Measurements from ENCODE around the gene NENF.
"Not testable (repeated sequence)": the region's sequence is repeated elsewhere in the genome, so short reads cannot be mapped to it uniquely, and the experiment has no call there.

NENF gene

DNA sequence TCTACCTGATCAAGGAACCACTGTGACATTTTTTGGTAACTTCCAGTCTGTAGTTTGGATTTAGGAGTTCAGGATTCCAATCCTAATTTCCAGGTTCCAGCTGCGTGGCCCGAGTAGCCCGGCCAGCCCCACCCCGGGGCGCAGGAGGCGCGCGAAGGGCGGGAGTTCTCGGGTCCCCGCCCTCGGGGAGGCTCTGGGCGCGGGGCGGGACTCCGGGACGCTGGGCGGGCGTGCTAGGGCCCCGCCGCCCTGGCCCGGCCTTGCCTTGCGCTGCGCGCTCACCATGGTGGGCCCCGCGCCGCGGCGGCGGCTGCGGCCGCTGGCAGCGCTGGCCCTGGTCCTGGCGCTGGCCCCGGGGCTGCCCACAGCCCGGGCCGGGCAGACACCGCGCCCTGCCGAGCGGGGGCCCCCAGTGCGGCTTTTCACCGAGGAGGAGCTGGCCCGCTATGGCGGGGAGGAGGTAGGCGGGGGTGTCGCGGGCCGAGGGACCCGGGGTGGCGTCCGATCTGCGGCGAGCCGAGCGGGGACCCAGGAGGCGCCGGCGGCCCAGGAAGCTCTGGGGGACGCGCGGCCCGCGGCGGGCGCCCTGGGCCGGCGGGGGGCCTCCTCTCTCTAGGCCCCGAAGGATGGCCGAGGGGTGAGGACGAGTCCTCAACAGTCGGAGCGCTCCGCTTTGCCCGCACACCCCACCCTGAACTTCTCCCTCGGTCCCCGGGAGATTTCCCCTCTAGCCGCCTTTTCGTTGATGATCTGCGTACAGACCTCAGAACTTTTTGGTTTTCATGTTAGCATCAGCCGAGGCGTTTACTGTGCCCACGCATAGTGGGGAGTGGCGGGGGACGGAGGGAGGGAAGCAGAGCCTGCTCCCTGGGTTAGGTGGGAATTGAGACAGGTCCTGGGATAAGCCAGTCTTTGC, at the start of gene NENF:
NENF (plus strand) TSS at position 260 of the 916 bp plus-strand sequence; CDS start at position 284, 24 bp downstream.
- DNase-seq, result peak in 1 of 2 experiments; percentile 34

DNA sequence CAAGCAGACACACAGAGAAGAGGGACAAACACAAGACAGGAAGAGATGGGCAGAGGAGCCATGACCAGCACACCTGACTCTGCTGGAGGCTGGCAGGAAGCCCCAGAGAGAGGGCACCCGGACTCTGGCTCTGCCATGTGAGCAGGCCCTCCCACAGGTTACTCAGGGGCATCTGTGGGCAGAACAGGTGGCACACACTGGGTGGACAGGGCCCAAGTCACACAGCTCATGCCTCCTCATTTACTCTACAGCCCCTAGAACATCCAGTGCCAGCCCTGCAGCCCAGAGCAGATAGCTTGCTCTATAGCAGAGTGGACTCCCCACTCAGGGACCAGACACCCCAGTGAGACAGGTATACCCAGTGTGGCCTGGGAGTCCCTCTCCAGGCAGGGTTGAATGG, 46.7 kb upstream of the NENF start:
- no peak for DNase-seq

DNA sequence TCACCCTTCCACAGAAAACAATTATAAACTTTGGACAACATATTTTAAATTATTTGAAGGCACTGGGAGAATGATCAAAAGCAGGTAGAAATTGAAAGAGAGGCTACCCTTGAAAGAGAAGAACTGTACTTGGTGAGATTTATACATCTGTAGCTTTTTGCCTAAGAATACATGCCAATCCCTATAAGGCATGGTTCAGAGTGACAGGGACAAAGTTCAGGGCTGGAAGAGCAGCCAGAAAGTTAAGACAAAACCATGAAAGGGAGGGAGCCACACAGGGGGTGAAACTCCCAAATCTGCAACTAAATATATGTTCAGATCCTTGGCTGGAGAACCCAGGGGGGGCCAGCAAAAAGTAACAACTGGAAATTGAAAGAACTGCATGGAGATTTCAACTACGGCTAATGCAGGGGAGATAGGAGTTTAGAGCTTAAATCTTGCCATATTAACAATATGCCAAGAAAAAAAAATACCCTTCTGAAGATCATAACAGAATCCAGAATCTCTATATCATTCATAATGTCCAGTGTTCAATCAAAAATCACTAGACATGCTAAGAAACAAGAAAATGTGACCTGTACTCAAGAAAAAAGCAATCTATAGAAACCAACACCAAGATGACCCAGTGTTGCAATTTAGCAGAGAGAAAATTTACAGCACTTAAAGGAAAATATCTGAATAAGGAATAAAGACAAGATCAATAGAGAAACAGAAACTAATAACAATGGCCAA, 43.6 kb upstream of the NENF start:
- no peak for DNase-seq

DNA sequence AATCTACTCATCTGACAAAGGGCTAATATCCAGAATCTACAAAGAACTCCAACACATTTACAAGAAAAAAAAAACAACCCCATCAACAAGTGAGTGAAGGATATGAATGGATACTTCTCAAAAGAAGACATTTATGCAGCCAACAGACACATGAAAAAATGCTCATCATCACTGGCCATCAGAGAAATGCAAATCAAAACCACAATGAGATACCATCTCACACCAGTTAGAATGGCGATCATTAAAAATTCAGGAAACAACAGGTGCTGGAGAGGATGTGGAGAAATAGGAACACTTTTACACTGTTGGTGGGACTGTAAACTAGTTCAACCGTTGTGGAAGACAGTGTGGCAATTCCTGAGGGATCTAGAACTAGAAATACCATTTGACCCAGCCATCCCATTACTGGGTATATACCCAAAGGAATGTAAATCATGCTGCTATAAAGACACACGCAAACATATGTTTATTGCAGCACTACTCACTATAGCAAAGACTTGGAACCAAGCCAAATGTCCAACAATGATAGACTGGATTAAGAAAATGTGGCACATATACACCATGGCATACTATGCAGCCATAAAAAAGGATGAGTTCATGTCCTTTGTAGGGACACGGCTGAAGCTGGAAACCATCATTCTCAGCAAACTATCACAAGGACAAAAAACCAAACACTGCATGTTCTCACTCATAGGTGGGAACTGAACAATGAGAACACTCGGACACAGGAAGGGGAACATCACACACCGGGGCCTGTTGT, 36.9 kb upstream of the NENF start:
- not testable (repeated sequence) for DNase-seq

DNA sequence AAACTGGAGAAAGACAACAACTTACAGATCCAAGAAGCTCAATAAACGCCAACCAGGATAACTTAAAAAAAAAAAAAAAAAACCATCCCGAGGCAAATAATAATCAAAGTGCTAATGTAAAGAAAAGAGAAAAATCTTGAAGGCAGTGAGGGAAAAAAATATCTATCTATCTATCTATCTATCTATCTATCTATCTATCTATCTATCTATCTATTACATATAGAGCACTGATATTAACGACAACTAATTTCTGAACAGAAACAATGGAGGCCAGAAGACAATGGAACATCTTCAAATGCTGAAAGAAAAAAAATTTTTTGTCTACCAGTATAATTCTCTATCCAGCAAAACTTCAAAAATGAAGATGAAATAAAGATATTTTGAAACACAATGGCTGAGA, 36.1 kb upstream of the NENF start:
- DNase-seq, result no peak

DNA sequence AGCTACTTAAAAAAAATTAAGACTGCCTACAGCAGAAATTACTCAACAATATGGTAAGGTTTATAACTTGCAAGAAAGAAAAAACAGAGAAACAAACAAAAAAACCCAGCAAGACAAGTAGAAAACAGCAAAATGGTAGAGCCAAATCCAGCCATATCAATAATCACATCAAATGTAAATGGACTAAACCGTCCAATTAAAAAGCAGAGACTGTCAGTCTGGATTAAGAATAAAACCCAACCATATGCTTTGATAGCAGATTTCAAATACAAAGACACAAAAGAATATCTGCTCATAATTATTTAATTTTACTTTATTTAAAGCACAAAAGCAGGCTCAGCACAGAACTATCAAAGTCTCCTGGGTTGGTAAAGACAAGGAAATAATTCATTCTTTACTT, 35.5 kb upstream of the NENF start:
- no peak for DNase-seq

DNA sequence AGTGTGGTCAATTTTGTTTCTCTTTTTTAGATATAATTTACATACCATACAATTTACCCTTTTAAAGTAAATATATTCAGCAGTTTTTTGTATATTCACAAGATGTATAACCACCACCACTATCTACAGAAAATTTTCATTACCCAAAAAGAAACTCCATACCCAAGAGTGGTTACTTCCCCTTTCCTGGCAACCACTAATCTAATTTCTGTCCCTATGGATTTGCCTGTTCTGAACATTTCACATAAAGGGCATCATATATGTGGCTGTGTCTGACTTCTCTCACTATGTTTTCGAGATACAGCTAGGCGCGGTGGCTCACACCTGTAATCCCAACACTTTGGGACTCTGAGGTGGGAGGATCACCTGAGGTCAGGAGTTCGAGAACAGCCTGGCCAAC, 31.7 kb upstream of the NENF start:
- DNase-seq, result no peak

DNA sequence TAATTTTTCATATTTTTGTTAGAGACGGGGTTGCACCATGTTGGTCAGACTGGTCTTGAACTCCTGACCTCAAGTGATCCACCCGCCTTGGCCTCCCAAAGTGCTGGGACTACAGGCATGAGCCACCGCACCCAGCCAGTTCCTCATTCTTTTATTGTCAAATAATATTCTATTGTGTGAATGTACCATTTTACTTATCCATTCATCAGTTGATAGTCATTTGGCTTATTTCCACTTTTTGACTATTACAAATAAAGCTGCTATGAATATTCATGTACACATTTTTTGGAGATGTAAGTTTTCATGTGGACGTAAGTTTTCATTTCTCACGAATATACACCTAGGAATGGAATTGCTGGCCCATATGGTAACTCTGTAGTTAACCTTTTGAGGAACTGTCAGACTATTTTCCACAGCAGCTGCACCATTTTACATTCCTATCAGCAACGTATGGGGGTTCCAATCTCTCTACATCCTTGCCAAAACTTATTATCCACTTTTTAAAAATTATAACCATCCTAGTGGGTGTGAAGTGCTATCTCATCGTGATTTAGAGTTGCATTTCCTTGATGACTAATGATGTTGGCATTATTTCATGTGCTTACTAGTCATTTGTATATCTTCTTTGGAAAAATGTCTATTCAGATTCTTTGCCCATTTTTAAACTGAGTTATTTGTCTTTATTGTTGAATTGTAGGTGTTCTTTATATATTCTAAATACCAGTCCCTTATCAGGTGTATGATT, 30.7 kb upstream of the NENF start:
- no peak for DNase-seq

DNA sequence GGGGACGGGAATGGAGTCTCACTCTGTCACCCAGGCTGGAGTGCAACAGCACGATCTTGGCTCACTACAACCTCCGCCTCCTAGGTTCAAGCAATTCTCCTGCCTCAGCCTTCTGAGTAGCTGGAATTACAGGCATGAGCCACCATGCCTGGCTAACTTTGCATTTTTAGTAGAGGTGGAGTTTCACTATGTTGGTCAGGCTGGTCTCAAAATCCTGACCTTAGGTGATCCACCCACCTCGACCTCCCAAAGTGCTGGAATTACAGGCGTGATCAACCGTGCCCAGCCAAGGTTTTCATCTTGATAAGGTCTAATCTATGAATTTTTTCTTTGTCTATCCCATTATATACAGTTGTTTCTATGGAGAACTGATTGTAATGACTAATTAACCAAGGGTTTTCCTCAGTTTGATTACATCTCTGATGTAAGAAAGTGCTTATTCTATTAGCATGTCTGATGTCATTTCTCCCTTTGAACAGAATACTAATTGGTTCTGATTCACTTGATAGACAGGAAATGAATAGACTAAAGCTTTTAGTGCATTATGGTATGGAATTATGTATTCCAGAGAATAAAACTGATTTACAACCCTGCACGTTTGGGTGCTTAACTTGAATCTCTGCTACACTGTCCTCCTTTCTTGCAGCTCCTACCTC, 29.9 kb upstream of the NENF start:
- no peak for DNase-seq

DNA sequence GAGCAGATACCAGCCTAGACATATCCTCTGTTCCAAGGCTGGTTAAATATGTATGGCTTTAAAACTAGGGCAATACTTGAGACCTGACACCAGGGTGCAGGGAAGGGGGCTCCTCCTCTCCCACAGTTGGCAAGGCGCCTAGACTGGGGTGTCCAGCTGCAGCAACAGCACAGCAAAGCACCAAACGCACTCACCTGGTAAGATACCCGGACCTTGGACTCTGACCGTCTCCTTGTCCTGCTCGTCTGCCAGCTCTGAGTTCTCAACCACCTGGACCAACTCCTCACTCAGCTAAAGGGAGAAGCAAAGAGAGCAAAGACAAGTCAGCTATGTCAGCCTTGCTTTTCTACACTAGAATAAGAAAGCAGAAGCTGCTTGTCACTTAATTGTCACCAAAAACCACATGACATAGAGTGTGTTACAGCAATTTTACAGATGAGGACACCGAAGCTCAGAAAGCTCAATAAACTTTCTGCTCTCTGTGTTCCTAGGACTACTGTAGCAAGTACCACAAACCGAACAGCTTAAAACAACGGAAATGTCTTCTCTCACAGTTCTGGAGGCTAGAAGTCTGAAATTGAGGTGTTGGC, 22.4 kb upstream of the NENF start:
- no peak for DNase-seq

DNA sequence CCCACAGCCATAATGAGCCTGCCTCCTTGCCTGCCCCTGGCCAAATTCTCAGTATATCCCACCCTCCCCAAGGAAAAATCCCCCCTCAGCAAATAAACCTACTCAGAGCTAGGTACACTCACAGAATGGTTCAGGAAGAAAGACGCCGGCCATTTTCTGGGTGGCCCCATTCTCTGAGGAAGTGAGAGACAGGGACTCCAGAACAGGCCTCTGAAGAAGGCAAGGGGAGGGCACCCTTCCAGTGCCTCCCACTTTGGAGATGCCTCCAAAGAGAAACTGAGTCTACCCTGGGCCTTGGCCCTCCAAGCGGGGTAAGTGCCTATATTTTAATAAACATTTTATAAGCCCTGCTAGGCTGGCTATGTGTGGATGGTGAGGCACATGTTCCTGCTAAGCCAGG, 20.3 kb upstream of the NENF start:
- DNase-seq, result no peak

DNA sequence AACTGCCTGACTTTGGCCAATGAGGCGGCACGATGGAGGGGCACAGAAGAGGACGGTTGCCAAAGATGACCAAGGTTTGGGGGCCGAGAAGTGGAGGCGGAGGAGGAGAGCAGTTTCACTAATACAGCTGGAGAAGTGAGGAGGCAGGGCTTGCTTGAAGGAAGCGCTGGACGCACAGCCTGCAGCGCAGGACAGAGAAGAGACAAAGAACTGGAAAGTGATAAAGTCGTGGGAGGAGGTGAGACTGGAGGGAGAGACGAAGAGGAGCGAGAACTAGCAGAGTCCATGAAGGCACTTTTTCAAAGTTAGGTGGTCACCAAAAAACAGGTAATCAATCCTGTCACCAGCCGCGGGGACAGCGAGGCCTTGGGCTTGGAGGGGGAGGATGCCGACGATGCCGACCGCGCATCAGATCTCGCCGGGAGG, 18.8 kb upstream of the NENF start:
- DNase-seq, result no peak

DNA sequence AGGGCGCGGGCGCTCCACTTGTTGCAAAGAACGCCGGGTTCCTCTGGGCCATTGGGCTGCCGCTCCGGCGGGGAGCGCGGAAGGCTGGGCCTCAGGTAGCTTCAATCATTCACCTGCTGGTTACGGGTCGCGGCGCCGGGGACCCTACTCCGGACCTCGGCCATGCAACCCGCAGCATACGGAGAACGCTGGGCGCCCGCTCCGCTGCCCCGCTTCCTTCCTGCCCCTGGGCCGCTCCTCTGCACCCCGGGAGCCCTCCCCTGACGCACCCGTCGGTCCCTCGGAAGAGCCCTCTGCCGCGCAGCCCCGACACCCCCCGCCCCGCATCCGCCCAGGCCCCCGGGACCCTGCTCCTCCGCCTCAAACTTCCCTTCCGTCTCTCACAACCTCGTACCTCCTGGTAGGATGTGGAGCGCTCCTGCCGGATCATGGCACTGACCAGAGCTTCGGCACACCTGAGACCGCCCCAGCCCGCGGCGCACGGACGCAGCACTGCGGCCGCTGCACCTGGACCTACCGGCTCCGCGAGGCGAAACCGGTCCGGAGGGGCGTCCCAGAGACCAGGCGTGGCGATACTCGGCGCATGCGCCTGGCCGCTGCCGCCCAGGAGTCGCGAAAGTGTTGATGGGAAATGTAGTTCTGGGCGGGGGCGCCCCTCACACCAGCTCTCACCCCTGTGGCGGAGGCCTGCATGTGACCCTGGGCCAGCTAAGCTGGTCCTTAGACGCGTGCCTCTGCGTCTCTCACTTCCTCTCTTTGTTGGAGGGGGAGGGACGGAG, 18.2 kb upstream of the NENF start, which contains the start of gene PACC1:
PACC1 (minus strand) TSS at position 559 of the 779 bp plus-strand sequence; CDS start at position 430, 129 bp downstream.
- peak; percentile 16 to 50 for DNase-seq

DNA sequence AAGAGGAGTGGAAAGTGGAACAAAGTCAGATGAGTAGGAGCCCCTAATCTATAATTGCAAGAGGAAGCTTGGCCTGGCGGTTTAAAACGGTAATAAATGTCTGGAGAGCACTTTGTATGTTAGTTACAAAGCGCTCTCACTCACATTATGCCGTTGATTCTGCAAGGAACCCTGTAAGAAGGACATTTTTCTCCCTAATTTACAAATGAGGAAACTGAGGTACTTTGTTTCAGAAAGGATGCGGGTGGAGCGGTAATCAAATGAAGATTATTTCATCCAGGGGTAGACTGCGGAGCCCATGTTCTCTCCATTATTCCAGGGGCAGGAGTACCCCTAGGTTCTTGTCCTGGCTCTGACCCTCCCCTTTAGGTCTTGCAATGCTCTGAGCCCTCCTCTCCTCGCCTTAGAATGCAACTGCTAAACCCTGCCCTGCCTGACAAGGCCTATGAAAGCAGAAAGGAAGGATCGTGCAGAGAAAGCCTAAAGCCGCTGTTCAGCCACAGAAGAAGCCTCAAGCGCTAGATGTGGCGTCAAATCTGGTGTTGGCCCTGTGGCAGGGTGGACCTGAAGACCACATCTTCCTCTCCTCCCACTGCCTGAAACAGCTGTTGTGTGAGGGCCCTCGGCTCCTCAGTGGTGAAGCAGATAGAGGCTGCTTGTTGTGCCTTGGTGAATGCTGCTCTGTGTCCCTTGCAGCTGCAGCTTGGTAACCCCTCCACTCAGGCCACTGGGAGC, 17.4 kb upstream of the NENF start:
- no peak for DNase-seq

DNA sequence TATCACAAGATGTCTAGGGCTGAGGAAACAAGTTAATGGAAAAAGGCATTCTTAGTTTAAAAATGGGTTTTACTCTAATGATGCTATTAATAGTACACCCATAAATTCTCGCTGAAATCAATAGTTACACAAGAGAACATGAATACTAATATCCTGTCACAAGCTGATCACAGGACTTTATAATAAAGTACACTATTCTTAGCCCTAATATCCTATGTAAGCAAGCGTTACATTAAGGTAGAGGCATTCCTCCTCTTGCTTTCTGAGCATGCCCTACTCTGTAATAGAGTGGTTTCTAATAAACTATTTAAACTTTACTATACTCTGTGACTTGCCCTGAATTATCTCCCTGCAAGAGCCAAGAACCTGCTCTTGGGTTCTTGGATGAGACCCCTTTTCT, 11.6 kb upstream of the NENF start:
- no peak for DNase-seq

DNA sequence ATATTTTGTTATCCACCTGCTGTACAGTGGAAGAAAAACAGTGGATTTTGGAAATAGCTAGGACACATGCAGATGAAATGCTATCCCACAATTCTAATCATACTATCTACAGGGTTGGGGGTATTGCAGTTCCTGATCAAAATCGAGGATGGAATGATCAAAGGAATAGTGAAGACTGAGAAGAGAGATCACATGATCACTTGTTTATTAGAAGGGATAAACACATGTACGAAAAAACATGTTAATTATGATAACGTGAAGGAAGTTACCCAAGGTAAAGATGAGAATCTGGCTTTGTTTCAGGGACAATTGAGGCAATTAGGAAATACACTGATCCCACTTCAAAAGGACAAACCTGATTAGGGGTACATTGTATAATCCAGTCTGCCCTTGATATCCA, 8.8 kb upstream of the NENF start:
- no peak for DNase-seq

DNA sequence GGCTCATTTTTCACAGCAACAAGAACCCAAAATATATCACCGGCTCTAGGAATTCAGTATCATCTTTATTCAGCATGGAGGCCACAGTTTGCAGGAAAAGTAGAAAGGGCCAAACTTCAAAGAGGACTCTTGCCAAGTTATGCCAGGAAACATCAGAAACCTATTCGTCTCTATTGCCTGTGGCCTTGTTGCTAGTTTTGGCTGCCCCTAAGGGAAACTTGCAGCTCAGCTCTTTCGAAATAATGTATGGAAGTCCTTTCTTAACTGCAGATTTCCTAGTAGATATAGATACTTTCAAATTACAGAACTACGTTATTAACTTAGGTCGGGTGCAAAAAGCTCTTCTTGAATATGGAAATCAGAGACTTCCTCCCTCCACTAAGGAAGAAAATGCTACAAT, 4.2 kb upstream of the NENF start:
- no peak for DNase-seq

DNA sequence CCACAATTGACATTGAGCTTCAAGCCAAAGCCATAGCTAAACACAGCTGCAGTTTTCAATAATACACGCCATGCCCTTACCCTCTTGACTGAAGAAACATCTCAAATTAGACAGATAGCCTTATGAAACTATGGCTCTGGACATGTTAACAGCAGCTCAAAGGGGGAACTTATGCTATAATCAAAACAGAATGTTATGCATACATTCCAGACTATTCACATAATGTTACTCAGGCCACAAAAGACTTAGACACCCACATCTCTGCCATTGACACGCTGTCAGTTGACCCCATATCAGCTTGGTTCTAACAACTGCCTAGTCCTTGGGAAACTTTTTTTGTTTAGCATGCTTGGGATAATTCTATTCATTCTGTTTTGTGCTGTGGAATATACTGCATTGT, 2.3 kb upstream of the NENF start:
- no peak for DNase-seq

DNA sequence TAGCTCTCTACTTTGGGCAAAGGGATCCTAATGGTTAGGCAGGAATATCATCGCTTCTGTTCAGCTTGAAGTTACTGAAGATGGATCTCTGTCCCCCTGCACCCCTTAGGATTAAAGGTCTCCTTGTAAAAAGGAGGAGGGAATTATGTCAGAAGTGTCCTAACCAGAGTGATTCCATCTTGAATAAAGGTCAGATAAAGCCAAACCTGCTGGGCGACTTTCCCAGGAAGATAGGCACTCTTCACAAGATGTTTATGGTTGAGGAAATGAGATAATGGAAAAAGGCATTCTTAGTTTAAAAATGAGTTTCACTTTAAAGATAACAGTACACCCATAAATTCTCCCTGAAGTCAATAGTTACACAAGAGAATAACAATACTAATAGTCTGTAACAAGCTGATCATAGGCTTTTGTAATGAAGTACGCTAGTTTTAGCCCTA, 1.7 kb upstream of the NENF start:
- DNase-seq, result no peak

DNA sequence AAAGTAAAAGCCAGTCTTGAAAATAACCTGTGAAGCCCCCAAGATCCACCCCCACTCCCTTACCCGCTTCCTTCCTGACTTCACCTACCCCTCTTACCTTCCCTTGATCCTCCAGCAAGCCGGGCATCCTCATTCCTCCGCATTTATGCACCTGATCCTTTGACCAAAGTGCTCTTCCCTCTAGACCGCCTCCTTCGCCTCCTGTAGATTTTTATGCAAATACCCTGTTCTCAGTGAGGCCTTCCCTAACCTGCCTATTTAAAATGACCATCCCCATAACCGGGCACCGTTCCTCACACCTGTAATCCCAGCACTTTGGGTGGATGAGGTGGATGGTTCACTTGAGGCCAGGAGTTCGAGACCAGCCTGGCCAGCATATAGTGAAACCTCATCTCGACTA, 1.1 kb upstream of the NENF start:
- no peak for DNase-seq
